Endothelial cell (in vitro differentiated cells): ENCODE data around the gene PRRG2. TPM values are rescaled to one million over a fixed set of nuclear protein-coding genes. Genes with fewer than 3 reads are reported as not detected.
A peak's percentile ranks its signal among the peaks of the same experiment; 100 is the strongest.

Source experiments
- DNase-seq: peaks from one replicate; pipeline ENCODE4 v3.0.0; 2021; ENCODE audit warnings: low spot score
- H3K27ac Mint-ChIP-seq: one replicate; pipeline ENCODE4 v1.8.0; 2021; ENCODE audit warnings: mixed read lengths, inconsistent platforms; ENCODE audit not compliant: unreplicated experiment
- H3K27me3 Mint-ChIP-seq: one replicate; pipeline ENCODE4 v1.8.0; 2021; ENCODE audit warnings: mild to moderate bottlenecking, moderate library complexity, mixed read lengths, inconsistent platforms; ENCODE audit not compliant: unreplicated experiment
- H3K36me3 Mint-ChIP-seq: one replicate; pipeline ENCODE4 v1.8.0; 2021; ENCODE audit warnings: mild to moderate bottlenecking, low read depth, mixed read lengths, inconsistent platforms; ENCODE audit not compliant: unreplicated experiment
- H3K4me1 Mint-ChIP-seq: one replicate; pipeline ENCODE4 v1.8.0; 2021; ENCODE audit warnings: mild to moderate bottlenecking, mixed read lengths, inconsistent platforms; ENCODE audit not compliant: unreplicated experiment
- H3K4me3 Mint-ChIP-seq: one replicate; pipeline ENCODE4 v1.8.0; 2021; ENCODE audit warnings: mild to moderate bottlenecking, mixed read lengths, inconsistent platforms; ENCODE audit not compliant: unreplicated experiment
- H3K9me3 Mint-ChIP-seq: one replicate; pipeline ENCODE4 v1.8.0; 2021; ENCODE audit warnings: mixed read lengths, inconsistent platforms; ENCODE audit not compliant: unreplicated experiment
- total RNA-seq: library from RNA; stranded (reverse); fragmentation: NEBNext Ultra II Directional; extraction: Animal tissue kit (Norgen Biotek cat#: 25700); gene quantifications from one replicate; pipeline ENCODE4 v1.2.1, GENCODE V29; 2021; ENCODE audit not compliant: unreplicated experiment
- TF ChIP-seq, protein P1 (sequence below): fragments of 200-600 bp; sonication (generic); IDR thresholded peaks from one replicate; pipeline ENCODE4 v1.5.0; 2021; ENCODE audit warnings: antibody characterized with exemption; ENCODE audit not compliant: unreplicated experiment

The PRRG2 gene
- total RNA-seq, 1 donor from 2014 or later, result 2.4 TPM

DNA sequence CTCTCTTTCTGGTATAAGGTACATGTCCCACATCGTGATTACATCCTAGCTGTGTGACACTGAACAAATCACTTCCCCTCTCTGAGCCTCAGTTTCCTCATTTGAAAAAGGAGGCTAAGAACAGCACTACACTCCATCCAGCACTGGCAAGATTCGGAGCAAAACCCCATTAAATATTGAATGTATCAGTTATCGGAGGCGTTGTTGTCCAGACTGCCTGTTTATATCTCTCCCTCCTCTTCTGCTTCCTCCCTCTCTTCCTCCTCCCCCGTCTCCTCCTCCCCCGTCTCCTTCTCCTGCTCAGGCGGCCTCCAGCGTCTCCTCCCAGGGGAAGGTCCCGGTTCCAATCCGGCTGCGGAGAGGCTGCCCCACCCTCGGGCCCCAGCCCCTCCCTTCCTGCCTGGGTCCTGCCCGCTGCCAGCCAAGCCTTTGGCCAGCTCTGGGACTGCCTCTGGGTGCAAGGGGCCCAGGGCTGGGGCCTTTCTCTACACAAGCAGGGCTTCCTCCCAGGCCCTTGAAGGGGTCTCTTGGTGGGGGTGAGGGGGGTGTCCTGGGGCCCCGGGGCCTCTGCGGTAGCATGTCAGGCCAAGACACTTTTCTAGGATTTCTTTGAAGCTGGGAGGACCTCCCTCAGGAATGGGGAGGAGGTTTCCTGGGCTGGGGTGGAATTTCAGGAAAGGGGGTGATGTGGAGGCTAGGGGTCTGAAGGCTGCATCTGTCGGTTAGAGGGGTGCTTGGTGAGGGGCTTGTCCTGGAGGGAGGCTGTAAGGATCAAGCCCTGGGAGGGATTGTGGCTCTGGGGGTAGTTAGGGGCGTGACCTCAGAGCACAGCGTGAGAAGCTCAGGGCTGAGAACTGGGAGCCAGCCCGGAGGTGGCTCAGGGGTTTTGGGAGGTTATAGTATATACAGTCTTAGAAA lies 57.0 kb downstream of the PRRG2 start:
- DNase-seq, result peak; percentile 33

GRCh38 chr19:49639401-49640112 lies 58.4 kb downstream of the PRRG2 start:
- Mint-ChIP-seq H3K36me3 (peaks cover 13% of the 10 kb centered on the region), H3K27me3 (peaks cover 46% of the 10 kb centered on the region), H3K9me3 (no peaks in the 10 kb centered on the region), H3K4me3 (peak overlapping the region; percentile 87), H3K4me1 (peaks cover 68% of the 10 kb centered on the region), H3K27ac (peak overlapping the region; percentile 74)
- TF ChIP-seq, protein P1, sequence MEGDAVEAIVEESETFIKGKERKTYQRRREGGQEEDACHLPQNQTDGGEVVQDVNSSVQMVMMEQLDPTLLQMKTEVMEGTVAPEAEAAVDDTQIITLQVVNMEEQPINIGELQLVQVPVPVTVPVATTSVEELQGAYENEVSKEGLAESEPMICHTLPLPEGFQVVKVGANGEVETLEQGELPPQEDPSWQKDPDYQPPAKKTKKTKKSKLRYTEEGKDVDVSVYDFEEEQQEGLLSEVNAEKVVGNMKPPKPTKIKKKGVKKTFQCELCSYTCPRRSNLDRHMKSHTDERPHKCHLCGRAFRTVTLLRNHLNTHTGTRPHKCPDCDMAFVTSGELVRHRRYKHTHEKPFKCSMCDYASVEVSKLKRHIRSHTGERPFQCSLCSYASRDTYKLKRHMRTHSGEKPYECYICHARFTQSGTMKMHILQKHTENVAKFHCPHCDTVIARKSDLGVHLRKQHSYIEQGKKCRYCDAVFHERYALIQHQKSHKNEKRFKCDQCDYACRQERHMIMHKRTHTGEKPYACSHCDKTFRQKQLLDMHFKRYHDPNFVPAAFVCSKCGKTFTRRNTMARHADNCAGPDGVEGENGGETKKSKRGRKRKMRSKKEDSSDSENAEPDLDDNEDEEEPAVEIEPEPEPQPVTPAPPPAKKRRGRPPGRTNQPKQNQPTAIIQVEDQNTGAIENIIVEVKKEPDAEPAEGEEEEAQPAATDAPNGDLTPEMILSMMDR, result no peak
- no peak for DNase-seq

More for the DNA sequence above, 57.0 kb downstream of the PRRG2 start:
- peak overlapping the region; percentile 53 for H3K27ac Mint-ChIP-seq
- H3K36me3 Mint-ChIP-seq, result peaks cover 7% of the 10 kb centered on the region
- H3K4me3 Mint-ChIP-seq, result peak overlapping the region; percentile 87
- H3K27me3 Mint-ChIP-seq, result peaks cover 44% of the 10 kb centered on the region
- no peaks in the 10 kb centered on the region for H3K9me3 Mint-ChIP-seq
- TF ChIP-seq, protein P1, result no peak
- H3K4me1 Mint-ChIP-seq, result peaks cover 54% of the 10 kb centered on the region

DNA sequence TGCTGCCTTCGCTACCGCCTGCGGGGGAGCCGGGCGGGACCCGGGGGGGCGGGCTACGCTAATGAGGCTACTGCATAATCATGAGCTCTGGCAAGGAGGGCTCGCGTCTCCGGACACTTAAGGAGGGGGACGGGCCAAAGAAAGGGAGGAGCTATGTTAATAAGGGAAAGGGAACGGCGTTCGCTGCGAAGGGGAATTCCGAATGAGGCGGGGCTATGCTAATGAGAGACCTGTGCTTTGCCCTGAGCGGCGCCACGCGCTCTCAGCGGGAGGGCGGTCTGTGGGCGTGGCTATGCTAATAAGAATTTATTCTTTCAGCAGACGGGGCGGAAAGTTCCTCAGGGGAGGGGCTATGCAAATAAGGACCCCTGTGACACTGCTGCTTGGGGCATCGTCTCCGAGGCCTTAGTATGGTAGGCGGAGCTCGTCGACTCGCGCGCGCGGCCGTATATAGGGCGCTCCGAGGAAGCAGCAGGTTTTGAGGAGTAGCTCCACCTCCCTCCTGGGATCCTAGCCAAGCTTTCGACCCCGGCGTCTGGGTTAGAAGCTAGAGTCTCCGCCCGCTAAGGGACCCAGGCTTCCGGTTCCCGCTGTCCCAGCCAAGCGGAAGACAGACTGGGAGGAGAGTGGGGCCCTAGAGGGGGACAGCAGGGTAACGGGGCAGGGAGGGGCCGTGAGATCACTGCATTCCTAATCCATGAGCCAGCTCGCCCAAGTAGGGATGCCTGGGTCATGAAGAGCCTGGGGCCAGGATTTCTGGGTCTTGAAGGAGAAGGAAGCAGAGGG lies 59.2 kb downstream of the PRRG2 start, which contains the start of gene RRAS:
RRAS (minus strand) TSS at position 31 of the 786 bp plus-strand sequence. CDS start 45 bp downstream, outside the sequence.
- peak; percentile 99 for DNase-seq
- Mint-ChIP-seq H3K4me3 (peak within 1 kb of the TSS; percentile 89), H3K4me1 (peaks cover 62% of the 10 kb centered on the region), H3K36me3 (peaks cover 14% of the 10 kb centered on the region), H3K27ac (peak within 1 kb of the TSS; percentile 99), H3K9me3 (no peaks in the 10 kb centered on the region), H3K27me3 (peaks cover 40% of the 10 kb centered on the region)
- TF ChIP-seq, protein P1, result no peak

Other genes starting within 250 kb of the PRRG2 start
- gene CD37, start 245.9 kb upstream of the PRRG2 start, total RNA-seq, result not detected
- gene TEAD2, start 218.9 kb upstream of the PRRG2 start, total RNA-seq, result 167 TPM
- 2.2 TPM for gene DKKL1, start 217.4 kb upstream of the PRRG2 start, total RNA-seq
- 0.26 TPM for gene KASH5, start 193.1 kb upstream of the PRRG2 start, total RNA-seq
- not detected for gene PTH2, start 157.9 kb upstream of the PRRG2 start, total RNA-seq
- gene GFY, start 155.9 kb upstream of the PRRG2 start, total RNA-seq, result not detected
- 0.92 TPM for gene SLC17A7, start 139.8 kb upstream of the PRRG2 start, total RNA-seq
- gene PIH1D1, start 129.5 kb upstream of the PRRG2 start, total RNA-seq, result 78.8 TPM
- gene ALDH16A1, start 128.1 kb upstream of the PRRG2 start, total RNA-seq, result 49.6 TPM
- gene FLT3LG, start 107.1 kb upstream of the PRRG2 start, total RNA-seq, result 1.4 TPM
- gene RPL13A, start 93.7 kb upstream of the PRRG2 start, total RNA-seq, result 2,762 TPM
- 2,099 TPM for gene RPS11, start 84.9 kb upstream of the PRRG2 start, total RNA-seq
- gene FCGRT, start 68.7 kb upstream of the PRRG2 start, total RNA-seq, result 127 TPM
- 19.4 TPM for gene RCN3, start 53.3 kb upstream of the PRRG2 start, total RNA-seq
- gene NOSIP, start 760 bp upstream of the PRRG2 start, total RNA-seq, result 76.3 TPM
- 38.8 TPM for gene PRR12, start 9.9 kb downstream of the PRRG2 start, total RNA-seq
- gene RRAS, start 58.8 kb downstream of the PRRG2 start, total RNA-seq, result 23.9 TPM
- 90.3 TPM for gene SCAF1, start 60.9 kb downstream of the PRRG2 start, total RNA-seq
- 76.1 TPM for gene IRF3, start 84.5 kb downstream of the PRRG2 start, total RNA-seq
- 50.1 TPM for gene BCL2L12, start 84.6 kb downstream of the PRRG2 start, total RNA-seq
- gene PRMT1, start 96.0 kb downstream of the PRRG2 start, total RNA-seq, result 175 TPM
- gene ADM5, start 108.3 kb downstream of the PRRG2 start, total RNA-seq, result 5.3 TPM
- 94.1 TPM for gene CPT1C, start 109.8 kb downstream of the PRRG2 start, total RNA-seq
- gene TSKS, start 182.0 kb downstream of the PRRG2 start, total RNA-seq, result not detected
- gene AP2A1, start 185.7 kb downstream of the PRRG2 start, total RNA-seq, result 191 TPM
- gene FUZ, start 232.0 kb downstream of the PRRG2 start, total RNA-seq, result 15.6 TPM
- gene MED25, start 237.0 kb downstream of the PRRG2 start, total RNA-seq, result 117 TPM